NCI-H146 treated with DMSO at 0.1 percent for 48 hours (cell line): Measurements from ENCODE around the gene PKHD1.

ENCODE experiments used
- DNase-seq: peaks from one replicate; lab custom pipeline; 2025; ENCODE audit not compliant: unreplicated experiment; lab: John Stamatoyannopoulos, UW

PKHD1 gene

GRCh38 chr6:51626391-51626790, 461.0 kb downstream of the PKHD1 start:
- DNase-seq, result no peak

- DNase-seq, result no peak
Observed at GRCh38 chr6:51625566-51625965, 461.8 kb downstream of the PKHD1 start.

- DNase-seq, result no peak
Observed at GRCh38 chr6:51620971-51621370, 466.4 kb downstream of the PKHD1 start.

DNA sequence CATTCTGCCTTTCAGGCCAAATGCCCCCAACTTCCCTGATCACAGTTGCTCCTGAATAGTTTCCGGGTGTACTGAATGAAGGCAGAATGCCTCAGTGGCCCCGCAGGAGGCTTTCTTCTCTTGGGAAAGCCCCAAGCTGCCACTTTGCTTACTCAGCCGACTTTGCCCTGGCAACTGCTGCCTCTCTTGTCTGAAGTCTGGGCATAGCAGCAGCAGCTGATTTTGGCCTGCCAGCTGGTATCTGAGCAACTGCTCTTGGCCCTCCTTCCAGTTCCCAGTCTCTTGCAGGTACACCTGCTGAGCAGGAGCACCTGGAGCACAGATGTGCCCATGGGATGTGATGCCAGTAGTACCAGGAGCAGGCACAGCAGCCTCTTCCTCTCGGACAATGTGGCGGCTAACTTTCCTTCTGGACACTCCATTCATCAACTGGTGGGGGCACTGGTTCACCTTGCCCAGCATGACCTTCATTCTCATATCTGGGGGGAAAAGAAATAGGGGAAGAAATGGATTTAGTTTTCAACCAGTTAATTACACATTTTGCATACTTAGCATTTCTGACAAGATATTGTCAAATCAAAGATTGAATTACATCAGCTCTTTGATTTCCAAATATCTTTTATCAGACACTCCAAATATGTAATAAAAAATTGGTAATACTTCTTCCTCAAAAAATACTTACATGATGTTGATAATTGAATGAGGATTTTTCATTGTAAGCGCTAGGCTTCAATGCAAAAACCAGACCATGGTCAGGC, 468.2 kb downstream of the PKHD1 start:
- no peak for DNase-seq

DNA sequence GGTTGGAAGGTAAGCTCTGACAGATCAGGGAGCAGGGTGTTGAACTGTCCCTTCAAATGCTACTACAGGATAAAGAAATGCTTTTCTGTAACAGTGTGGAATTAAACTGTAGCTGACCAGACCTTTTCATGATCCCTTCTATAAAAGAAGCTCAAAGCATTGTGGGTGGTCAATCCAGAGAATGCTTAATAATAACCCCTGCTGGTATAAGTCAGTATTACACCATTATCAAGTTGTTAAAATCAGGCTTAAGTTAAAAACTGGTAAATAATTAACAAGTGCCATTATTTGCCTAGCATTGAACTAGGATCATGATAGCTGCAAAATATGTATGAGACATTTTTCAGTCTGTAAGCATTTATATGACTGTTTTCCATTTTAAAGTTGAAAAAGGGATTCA, 468.9 kb downstream of the PKHD1 start:
- DNase-seq, result no peak

GRCh38 chr6:51617751-51618150, 469.7 kb downstream of the PKHD1 start:
- no peak for DNase-seq

DNA sequence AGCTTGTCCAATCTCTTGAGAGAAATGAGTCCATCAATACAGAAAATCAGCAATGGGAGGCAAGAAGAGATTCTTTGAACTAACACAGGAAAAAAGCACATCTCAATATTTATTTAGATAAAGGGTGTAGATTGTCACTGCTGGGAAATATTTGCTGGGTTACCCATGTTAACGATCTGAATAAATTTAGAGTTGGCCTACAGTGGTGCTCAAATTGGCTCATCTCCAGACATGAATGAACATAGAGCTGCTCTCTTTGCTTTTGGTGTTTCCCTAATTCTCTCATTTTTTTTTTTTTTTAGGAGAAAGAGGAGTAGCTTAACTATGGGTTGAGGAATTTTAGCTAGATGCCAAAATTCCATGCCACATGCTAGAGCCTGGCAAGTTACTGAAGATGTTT, 471.2 kb downstream of the PKHD1 start:
- no peak for DNase-seq

- no peak for DNase-seq
Observed at GRCh38 chr6:51614725-51615124, 472.7 kb downstream of the PKHD1 start.

- peak; percentile 1 for DNase-seq
Observed at GRCh38 chr6:51613558-51613957, 473.9 kb downstream of the PKHD1 start.

DNA sequence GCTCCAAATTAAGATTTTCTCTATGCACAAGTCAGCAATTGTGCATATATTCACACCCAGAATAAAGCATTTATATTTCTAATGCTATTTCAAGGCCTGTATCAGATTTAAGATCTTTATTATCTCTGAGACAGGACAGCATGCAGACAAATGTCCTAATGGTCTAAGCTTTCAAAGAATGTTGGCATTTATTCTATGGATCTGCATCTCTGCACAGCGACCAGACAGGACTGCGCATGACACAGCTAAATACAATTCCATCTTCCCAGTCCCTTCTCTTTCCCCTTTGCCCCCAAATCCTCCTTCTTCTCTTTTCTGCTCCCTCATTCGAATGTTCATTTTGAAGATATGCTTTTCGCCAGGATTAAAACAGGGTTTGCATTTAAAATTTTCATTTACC, 478.5 kb downstream of the PKHD1 start:
- no peak for DNase-seq

DNA sequence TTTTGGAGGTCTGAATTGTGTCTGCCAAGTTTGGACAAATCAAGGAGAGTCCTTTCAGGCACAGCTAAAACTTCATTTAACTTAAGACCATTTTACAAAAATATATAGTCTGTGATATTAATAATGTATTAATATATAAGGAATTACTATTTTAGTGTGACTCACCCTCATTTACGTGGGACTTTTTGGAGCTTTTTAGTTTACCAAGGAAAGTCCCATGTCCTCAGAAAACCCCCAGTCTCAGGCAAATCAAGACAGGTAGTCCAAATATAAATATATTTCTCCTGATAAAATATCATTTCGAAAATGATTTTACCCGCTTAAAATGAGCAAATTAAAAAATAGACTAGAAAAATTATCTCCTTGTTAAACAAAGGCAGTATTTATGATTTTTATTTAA, 479.0 kb downstream of the PKHD1 start:
- DNase-seq, result no peak

- DNase-seq, result no peak
Observed at GRCh38 chr6:51600514-51600913, 486.9 kb downstream of the PKHD1 start.

DNA sequence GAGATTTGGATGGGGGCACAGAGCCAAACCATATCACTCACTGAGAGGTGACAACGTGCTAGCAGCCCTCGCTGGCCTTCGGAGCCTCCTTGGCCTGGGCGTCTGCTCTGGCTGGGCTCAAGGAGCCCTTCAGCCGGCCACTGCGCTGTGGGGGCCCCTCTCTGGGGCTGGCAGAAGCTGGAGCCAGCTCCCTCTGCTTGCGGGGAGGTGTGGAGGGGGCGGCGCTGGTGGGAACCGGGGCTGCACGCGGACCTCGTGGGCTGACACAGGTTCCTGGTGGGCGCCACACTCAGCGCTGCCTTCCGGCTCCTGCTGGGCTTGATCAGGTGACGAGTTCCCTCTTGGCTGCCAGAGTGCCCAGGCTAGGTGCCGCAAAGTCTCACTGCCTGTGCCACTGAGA, 489.2 kb downstream of the PKHD1 start:
- no peak for DNase-seq

GRCh38 chr6:51594981-51595380, 492.4 kb downstream of the PKHD1 start:
- no peak for DNase-seq

DNA sequence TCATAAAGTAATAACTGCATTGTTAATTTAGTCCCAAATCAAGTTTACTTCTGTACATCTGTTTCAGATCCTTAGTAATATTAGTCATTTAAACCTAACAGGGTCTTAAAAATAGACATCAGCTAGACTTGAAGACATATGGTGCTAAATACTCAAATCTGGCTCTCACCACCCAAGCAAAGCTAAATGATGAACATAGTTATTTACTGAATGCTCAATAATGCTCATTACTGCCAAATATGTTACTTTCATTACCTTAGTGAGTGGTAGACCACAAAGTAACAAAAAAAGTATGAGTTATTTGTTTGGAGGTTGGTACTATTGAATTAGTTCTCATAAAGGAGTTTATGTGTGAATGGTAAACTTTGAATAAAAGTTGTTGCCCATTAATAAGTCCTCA, 502.1 kb downstream of the PKHD1 start:
- DNase-seq, result no peak

DNA sequence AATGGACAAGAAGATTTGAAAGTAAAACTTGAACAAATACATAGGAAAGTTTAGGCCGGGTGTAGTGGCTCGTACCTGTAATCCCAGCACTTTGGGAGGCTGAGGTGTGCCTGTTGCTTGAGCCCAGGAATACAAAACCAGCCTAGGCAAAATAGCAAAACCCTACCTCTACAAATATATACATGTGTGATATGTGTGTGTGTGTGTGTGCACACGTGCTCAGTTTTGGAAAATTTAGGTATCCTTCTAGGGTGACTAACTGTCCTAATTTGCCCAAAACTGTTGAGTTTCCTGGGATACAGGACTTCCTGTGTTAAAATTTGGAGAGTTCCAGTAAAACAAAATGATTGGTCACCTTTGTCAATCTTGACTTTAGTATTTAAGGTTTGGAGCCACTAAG, 503.2 kb downstream of the PKHD1 start:
- no peak for DNase-seq

DNA sequence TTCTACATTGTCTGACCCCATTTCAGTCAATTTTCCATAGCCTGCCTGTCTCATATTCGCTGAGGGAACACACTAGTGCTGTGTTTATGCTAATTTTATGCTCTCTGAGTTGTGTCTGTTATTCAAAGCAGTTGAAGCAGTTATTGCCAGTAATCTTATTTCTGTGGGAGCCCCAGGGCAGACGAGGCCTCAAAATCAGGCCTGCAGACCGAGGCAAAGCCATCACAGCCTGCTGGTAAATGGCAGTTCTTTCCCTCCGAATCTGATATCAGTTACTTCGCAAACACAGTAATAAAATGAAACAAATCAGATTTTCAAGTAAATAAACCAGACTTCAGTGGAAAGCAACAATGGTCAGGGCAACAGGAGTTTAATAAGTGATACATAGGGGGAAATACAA, 508.4 kb downstream of the PKHD1 start:
- DNase-seq, result no peak

DNA sequence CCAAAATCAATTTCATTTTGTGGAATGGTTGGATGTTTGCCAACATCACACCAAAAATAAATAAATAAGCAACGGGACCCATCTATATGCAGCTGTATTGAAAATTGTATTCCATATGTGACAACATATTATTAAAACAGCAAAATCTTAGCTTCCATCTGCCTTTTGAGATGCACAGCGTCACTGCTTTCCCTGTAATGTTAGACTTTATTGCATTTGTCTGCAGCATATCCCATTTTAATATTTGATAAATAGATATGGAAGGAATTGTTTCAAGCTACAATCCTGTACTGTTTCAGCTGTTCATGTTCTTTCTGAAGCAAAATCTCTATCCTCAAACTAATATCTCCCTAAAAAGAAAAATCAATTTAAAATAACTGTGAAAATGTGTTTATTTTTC, 509.1 kb downstream of the PKHD1 start:
- no peak for DNase-seq

- no peak for DNase-seq
Observed at GRCh38 chr6:51574040-51574439, 513.4 kb downstream of the PKHD1 start.

DNA sequence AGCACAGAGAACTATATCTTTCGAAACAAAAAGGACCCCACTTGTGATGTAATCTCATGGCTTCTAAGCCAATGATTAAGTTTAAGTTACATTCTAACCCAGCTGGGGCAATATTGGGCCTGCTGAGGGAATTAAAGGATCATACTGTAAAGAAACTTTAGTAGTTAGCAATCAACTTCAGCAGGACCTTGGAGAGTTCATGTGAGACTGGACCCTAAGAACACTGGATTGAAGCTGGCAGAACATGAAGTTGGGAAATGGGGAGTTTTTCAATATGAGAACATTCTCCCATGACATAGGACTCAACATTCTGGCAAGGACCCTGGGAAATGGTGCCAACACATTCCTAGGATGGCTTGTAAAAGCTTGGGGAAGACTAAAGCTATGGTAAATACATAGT, 516.2 kb downstream of the PKHD1 start:
- no peak for DNase-seq

- DNase-seq, result no peak
Observed at GRCh38 chr6:51570168-51570921, 517.1 kb downstream of the PKHD1 start.

DNA sequence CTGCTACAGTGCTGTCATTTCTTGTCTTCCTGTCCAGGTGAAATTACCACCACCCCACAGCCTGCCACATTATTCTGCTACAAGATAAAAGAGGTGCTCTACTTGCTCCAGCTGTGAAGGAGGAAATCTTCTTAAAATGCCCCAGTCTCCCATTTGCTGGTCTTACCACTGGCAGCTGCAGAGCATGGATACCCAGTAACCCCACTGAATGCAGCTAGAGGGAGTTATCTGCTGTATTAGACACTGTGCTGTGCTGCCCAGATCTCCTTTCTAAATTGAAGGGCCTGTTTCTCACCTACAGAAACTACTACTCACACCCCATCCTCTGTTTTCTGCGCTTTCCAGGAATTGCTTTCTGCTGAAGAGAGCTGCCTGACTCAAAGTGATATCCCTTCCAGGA, 517.8 kb downstream of the PKHD1 start:
- no peak for DNase-seq

DNA sequence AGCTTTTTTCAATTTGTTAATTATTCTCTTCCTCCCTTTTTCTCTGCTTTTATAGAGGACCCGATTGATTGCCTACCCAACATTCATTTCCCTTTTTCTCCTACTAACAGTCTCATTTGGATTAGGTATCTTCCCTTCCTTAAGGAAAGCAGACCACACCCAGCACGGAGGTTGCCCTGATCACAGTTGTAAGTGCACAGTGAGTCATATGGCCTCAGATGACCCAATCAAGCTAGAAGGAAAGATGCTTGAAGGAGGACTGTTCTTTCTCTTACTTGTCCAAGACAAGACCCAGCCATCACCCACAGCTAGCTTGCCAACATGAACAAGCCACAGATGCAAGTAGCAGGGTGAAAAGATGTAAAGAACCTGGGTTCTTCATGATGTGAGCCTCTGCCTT, 518.6 kb downstream of the PKHD1 start:
- no peak for DNase-seq
